MM.1S (cell line): ENCODE measurements around the gene ACO2.

Experiments used
- EZH2 ChIP-seq: fragments of 300-600 bp; sonication (generic); optimal IDR thresholded peaks from 2 replicates; pipeline ENCODE3; 2017; ENCODE audit warnings: low read depth, mild to moderate bottlenecking, antibody characterized with exemption, low read length, mixed read lengths
- TF ChIP-seq, protein P1 (sequence below): fragments of 300-600 bp; sonication (generic); IDR thresholded peaks from 2 replicates; pipeline ENCODE4 v1.5.1; 2016; ENCODE audit warnings: antibody characterized with exemption, low read length, mixed read lengths

DNA sequence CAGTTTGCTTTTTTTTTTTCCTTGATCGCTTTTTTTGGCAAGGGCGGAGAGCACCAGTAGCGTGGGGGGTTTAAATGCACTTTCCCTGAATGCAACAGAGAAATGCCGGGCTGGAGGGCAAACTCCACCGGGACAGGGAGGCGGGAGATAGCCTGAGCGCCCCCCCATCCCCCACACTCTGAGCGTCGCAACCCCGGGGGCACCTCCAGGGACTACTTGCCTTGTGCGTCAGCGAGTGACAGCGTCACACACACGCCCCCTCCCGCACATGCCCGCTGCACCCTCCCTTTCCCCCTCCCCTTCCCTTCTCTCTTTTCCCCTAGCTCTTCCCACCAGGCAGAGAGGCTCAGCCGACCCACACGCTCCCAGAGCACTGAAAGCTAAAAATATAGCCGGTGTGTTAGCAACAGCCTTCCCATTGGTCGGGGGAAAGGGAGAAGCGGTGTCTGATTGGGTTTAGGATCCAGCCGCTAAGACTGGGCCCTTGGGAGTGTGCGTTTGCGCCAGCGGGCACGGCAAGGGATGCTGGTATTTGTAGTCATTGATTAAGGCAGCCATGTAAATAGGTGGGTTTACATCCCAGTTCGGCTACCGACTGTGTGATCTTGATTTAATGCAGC lies 20.6 kb upstream of the ACO2 start:
- TF ChIP-seq, protein P1, sequence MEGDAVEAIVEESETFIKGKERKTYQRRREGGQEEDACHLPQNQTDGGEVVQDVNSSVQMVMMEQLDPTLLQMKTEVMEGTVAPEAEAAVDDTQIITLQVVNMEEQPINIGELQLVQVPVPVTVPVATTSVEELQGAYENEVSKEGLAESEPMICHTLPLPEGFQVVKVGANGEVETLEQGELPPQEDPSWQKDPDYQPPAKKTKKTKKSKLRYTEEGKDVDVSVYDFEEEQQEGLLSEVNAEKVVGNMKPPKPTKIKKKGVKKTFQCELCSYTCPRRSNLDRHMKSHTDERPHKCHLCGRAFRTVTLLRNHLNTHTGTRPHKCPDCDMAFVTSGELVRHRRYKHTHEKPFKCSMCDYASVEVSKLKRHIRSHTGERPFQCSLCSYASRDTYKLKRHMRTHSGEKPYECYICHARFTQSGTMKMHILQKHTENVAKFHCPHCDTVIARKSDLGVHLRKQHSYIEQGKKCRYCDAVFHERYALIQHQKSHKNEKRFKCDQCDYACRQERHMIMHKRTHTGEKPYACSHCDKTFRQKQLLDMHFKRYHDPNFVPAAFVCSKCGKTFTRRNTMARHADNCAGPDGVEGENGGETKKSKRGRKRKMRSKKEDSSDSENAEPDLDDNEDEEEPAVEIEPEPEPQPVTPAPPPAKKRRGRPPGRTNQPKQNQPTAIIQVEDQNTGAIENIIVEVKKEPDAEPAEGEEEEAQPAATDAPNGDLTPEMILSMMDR: no peak
- TF ChIP-seq EZH2: no peak
